ENCODE results near the gene NABP1.

DNA sequence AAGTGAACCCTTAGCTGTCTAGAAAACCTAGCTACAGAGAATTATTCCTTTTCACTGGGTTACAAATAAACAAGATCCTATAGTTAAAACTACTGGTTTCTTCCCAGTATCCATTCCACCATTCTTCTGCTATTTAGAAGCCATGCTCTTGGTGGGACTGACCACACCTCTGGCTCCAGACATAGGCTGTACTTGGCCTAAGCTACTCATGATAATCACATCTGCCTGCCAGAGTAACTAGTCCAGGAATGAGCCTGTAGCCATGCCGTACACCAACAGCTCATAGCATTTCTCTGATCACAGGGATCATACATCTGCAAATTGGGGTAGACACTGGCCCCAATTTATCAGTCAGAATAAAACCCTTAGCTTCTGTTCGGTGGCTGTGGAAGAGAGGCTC is 33.7 kb downstream of the NABP1 start:
- TF ChIP-seq ARNTL (CRISPR knock-in tag; IDR thresholded peaks at IDR 0.05; ENCODE audit: borderline replicate concordance, low read depth) (no peak), RARB (CRISPR knock-in tag; IDR thresholded peaks at IDR 0.05) (no peak), ZFP3 (CRISPR knock-in tag; IDR thresholded peaks at IDR 0.05) (no peak), ZFP30 (CRISPR knock-in tag; IDR thresholded peaks at IDR 0.05) (no peak), ZNF565 (CRISPR knock-in tag; conservative IDR thresholded peaks at IDR 0.05; ENCODE audit: low read depth) (no peak)
- TF ChIP-seq, protein P1, sequence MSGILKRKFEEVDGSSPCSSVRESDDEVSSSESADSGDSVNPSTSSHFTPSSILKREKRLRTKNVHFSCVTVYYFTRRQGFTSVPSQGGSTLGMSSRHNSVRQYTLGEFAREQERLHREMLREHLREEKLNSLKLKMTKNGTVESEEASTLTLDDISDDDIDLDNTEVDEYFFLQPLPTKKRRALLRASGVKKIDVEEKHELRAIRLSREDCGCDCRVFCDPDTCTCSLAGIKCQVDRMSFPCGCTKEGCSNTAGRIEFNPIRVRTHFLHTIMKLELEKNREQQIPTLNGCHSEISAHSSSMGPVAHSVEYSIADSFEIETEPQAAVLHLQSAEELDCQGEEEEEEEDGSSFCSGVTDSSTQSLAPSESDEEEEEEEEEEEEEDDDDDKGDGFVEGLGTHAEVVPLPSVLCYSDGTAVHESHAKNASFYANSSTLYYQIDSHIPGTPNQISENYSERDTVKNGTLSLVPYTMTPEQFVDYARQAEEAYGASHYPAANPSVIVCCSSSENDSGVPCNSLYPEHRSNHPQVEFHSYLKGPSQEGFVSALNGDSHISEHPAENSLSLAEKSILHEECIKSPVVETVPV (CRISPR knock-in tag; IDR thresholded peaks at IDR 0.05): no peak
- TF ChIP-seq, protein P2, sequence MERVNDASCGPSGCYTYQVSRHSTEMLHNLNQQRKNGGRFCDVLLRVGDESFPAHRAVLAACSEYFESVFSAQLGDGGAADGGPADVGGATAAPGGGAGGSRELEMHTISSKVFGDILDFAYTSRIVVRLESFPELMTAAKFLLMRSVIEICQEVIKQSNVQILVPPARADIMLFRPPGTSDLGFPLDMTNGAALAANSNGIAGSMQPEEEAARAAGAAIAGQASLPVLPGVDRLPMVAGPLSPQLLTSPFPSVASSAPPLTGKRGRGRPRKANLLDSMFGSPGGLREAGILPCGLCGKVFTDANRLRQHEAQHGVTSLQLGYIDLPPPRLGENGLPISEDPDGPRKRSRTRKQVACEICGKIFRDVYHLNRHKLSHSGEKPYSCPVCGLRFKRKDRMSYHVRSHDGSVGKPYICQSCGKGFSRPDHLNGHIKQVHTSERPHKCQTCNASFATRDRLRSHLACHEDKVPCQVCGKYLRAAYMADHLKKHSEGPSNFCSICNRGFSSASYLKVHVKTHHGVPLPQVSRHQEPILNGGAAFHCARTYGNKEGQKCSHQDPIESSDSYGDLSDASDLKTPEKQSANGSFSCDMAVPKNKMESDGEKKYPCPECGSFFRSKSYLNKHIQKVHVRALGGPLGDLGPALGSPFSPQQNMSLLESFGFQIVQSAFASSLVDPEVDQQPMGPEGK (CRISPR knock-in tag; IDR thresholded peaks at IDR 0.05; ENCODE audit: borderline replicate concordance): no peak

Data from SK-N-SH treated with all-trans-retinoic acid at 6 μM for 48 hours (cell line).